Stomach (tissue), 9 donors: Measurements from ENCODE around the gene ACTL8. TPM values are rescaled to one million over a fixed set of nuclear protein-coding genes. Genes with fewer than 3 reads are reported as not detected.

Source experiments
- DNase-seq, 2 donors: peaks; one replicate each; pipeline versions ENCODE4 v3.0.0 to v3.0.0-alpha.2; 2013 to 2019
- H3K27ac ChIP-seq, 5 donors: fragments of 200-600 bp in 4 of 5; sonication (generic) in 4 of 5; one replicate each; pipeline ENCODE4 v1.5.1; 2013 to 2019; ENCODE audit warnings: mild to moderate bottlenecking in 1 of 5, moderate library complexity in 1 of 5
- H3K27me3 ChIP-seq, 3 donors: fragments of 200-600 bp; sonication (generic); one replicate each; pipeline ENCODE4 v1.5.1; 2017 to 2019; ENCODE audit warnings: mixed run types in 1 of 3
- H3K36me3 ChIP-seq, 4 donors: fragments of 200-600 bp; sonication (generic); 1 replicate in 3 of 4; 2 replicates in 1 of 4; pipeline ENCODE4 v1.5.1; 2016 to 2019
- H3K4me1 ChIP-seq, 4 donors: fragments of 200-600 bp; sonication (generic); one replicate each; pipeline ENCODE4 v1.5.1; 2016 to 2019
- H3K4me3 ChIP-seq, 4 donors: fragments of 200-600 bp; sonication (generic) in 3 of 4; one replicate each; pipeline ENCODE4 v1.5.1; 2016 to 2019; ENCODE audit warnings: mild to moderate bottlenecking in 1 of 4
- H3K9me3 ChIP-seq, 4 donors: fragments of 200-600 bp; sonication (generic); one replicate each; pipeline ENCODE4 v1.5.1; 2016 to 2019
- CTCF ChIP-seq, 7 experiments: fragments of 450-650 bp in 4 of 7; fragments of 200-600 bp in 3 of 7; sonication (generic) in 3 of 7; IDR thresholded peaks; one replicate each; pipeline ENCODE4 v1.5.1; 2016 to 2019; ENCODE audit warnings: antibody characterized with exemption in 7 of 7, control low read depth in 2 of 7, mild to moderate bottlenecking in 1 of 7
- EP300 ChIP-seq: sonication (generic); formaldehyde crosslinking; IDR thresholded peaks from one replicate; pipeline ENCODE4 v1.6.1; 2017; ENCODE audit warnings: antibody characterized with exemption
- POLR2A ChIP-seq, 4 donors: fragments of 450-650 bp; IDR thresholded peaks; one replicate each; pipeline ENCODE4 v1.6.1; 2016; ENCODE audit warnings: antibody characterized with exemption in 4 of 4, control low read depth in 2 of 4, mild to moderate bottlenecking in 1 of 4, moderate library complexity in 1 of 4
- POLR2AphosphoS5 ChIP-seq, 3 donors: sonication (generic); formaldehyde crosslinking; IDR thresholded peaks; one replicate each; pipeline ENCODE4 v1.6.1; 2016; ENCODE audit warnings: antibody characterized with exemption in 3 of 3
- WGBS, 5 donors: extraction: QIAGEN DNeasy Blood & Tissue Kit in 3 of 5; methylation state at CpG; one replicate each; pipeline versions ENCODE4 v1.1.5 to v1.1.7; 2013 to 2018; 5-methylcytosine and 5-hydroxymethylcytosine counted together
- intact Hi-C: fragments of 100-400 bp; cut with DNase I; formaldehyde crosslinking; loops from one replicate; pipeline ENCODE4 v1.15.1; 2023; ENCODE audit warnings: low total_unique reads
- polyA plus RNA-seq, 3 donors: library from polyadenylated mRNA; stranded (reverse); fragments of 200-250 nt; gene quantifications; one replicate each; pipeline ENCODE4 v1.2.3, GENCODE V29; 2013
- total RNA-seq, 5 donors: library from RNA; depleted of rRNA; stranded (reverse); fragments of >200 nt; gene quantifications; one replicate each; pipeline versions ENCODE4 v1.1.0 to v1.2.3, GENCODE V29; 2014 to 2016
- donor health status: healthy with polysubstance abuse.
- donor health status: Bipolar disorder and iron deficiency.
- donor health status: healthy.

The ACTL8 gene
- total and polyA plus RNA-seq, 8 donors = not detected

- TF ChIP-seq POLR2AphosphoS5 (IDR thresholded peaks at IDR 0.05) (no peak), CTCF (IDR thresholded peaks at IDR 0.05) (no peak), POLR2A (IDR thresholded peaks at IDR 0.05) (no peak), EP300 (no peak)
- 36 to 44% (median 43%) methylated on average over 10 of the region's 10 CpGs for WGBS, 5 donors
- Histone ChIP-seq H3K27me3 (peaks cover 0 to 62% (median 13%) of the 10 kb centered on the region in 3 donors), H3K36me3 (no peaks in the 10 kb centered on the region), H3K27ac (no peak overlapping the region), H3K4me1 (no peaks in the 10 kb centered on the region), H3K9me3 (no peaks in the 10 kb centered on the region), H3K4me3 (no peak overlapping the region)
- intact Hi-C loops = no loop called here
- no peak for DNase-seq
These were observed 89.2 kb downstream of the ACTL8 start for GRCh38 chr1:17844185-17844826.

GRCh38 chr1:17845583-17845982 lies 90.5 kb downstream of the ACTL8 start:
- intact Hi-C loops = no loop called here

GRCh38 chr1:17846341-17846740 lies 91.2 kb downstream of the ACTL8 start:
- WGBS, 5 donors = 30 to 45% (median 38%) methylated on average over 3 of the region's 3 CpGs
- TF ChIP-seq POLR2AphosphoS5 (IDR thresholded peaks at IDR 0.05) (no peak), CTCF (IDR thresholded peaks at IDR 0.05) (no peak), EP300 (no peak), POLR2A (IDR thresholded peaks at IDR 0.05) (no peak)
- Histone ChIP-seq H3K9me3 (no peaks in the 10 kb centered on the region), H3K4me3 (no peak overlapping the region), H3K4me1 (no peaks in the 10 kb centered on the region), H3K27ac (no peak overlapping the region), H3K27me3 (peaks cover 0 to 58% (median 13%) of the 10 kb centered on the region in 3 donors), H3K36me3 (no peaks in the 10 kb centered on the region)
- no peak for DNase-seq
- intact Hi-C loops = no loop called here

More at GRCh38 chr1:17845583-17845982, 90.5 kb downstream of the ACTL8 start:
- WGBS, 5 donors = 33 to 61% (median 48%) methylated on average over 1 to 4 of the region's 4 CpGs
- H3K27ac ChIP-seq = no peak overlapping the region
- no peaks in the 10 kb centered on the region for H3K36me3 ChIP-seq
- H3K9me3 ChIP-seq = no peaks in the 10 kb centered on the region
- H3K4me3 ChIP-seq = no peak overlapping the region
- H3K4me1 ChIP-seq = no peaks in the 10 kb centered on the region
- TF ChIP-seq POLR2AphosphoS5 (IDR thresholded peaks at IDR 0.05) (no peak), CTCF (IDR thresholded peaks at IDR 0.05) (no peak), POLR2A (IDR thresholded peaks at IDR 0.05) (no peak), EP300 (no peak)
- H3K27me3 ChIP-seq = peaks cover 0 to 62% (median 13%) of the 10 kb centered on the region in 3 donors
- no peak for DNase-seq

- Histone ChIP-seq H3K4me1 (no peaks in the 10 kb centered on the region), H3K27me3 (peaks cover 0 to 50% (median 13%) of the 10 kb centered on the region in 3 donors), H3K9me3 (no peaks in the 10 kb centered on the region), H3K36me3 (no peaks in the 10 kb centered on the region), H3K4me3 (no peak overlapping the region), H3K27ac (no peak overlapping the region)
- no peak for DNase-seq
- WGBS, 5 donors = 48 to 70% (median 64%) methylated on average over 3 of the region's 3 CpGs
- TF ChIP-seq POLR2A (IDR thresholded peaks at IDR 0.05) (no peak), CTCF (IDR thresholded peaks at IDR 0.05) (no peak), EP300 (no peak)
- intact Hi-C loops = no loop called here
These were observed 92.0 kb downstream of the ACTL8 start for GRCh38 chr1:17847111-17847510.
